IMR-90 (cell line): ENCODE data around the gene TMEM145. TPM values are rescaled to one million over a fixed set of nuclear protein-coding genes. Genes with fewer than 3 reads are reported as not detected.
"Not testable (repeated sequence)": the region's sequence is repeated elsewhere in the genome, so short reads cannot be mapped to it uniquely, and the experiment has no call there.

Source experiments
- ATAC-seq: fragments of 200-7000 bp; cut with Tn5 transposase; 2 replicates; pipeline ENCODE4 v1.9.1; 2020; ENCODE audit warnings: low read depth, mild to moderate bottlenecking, moderate library complexity
- BruUV-seq: library from RNA; stranded (reverse); fragments of 400-500 nt; replicated peaks from 2 replicates; lab custom pipeline; 2021; lab: Mats Ljungman, UMichigan
- CTCF ChIA-PET: fragments of 300-600 bp; formaldehyde crosslinking; extraction: SDS; loops from one replicate; lab custom pipeline; 2021; ENCODE audit warnings: antibody characterized with exemption; lab: Yijun Ruan, JAX
- POLR2A ChIA-PET: fragments of 300-600 bp; sonication (Branson Sonifier 250); formaldehyde crosslinking; loops from one replicate; lab custom pipeline; 2022; ENCODE audit warnings: antibody characterized with exemption; ENCODE audit not compliant: unreplicated experiment; lab: Charles Lee
- DNase-seq: peaks from one replicate; pipeline ENCODE4 v3.0.0; 2013
- H2AFZ ChIP-seq: replicated peaks from 2 replicates; pipeline ENCODE3; 2013; ENCODE audit warnings: low read length, mild to moderate bottlenecking; ENCODE audit not compliant: poor library complexity
- H2AK5ac ChIP-seq: 2 replicates; pipeline ENCODE4 v1.6.1; 2013; ENCODE audit warnings: low read depth, low read length, inconsistent platforms
- H2AK9ac ChIP-seq: replicated peaks from 2 replicates; pipeline ENCODE3; 2013; ENCODE audit warnings: mild to moderate bottlenecking, low read depth, low read length, moderate library complexity; ENCODE audit not compliant: poor library complexity
- H2BK120ac ChIP-seq: 2 replicates; pipeline ENCODE4 v1.6.1; 2013; ENCODE audit warnings: low read depth, low read length, inconsistent platforms
- H2BK15ac ChIP-seq: 3 replicates; pipeline ENCODE4 v1.6.1; 2013; ENCODE audit warnings: low read depth, low read length, inconsistent platforms
- H2BK20ac ChIP-seq: 2 replicates; pipeline ENCODE4 v1.6.1; 2013; ENCODE audit warnings: low read depth, mild to moderate bottlenecking, inconsistent platforms, low read length, moderate library complexity
- H2BK5ac ChIP-seq: 2 replicates; pipeline ENCODE4 v1.6.1; 2013; ENCODE audit warnings: mild to moderate bottlenecking, low read depth, low read length, inconsistent platforms; ENCODE audit not compliant: poor library complexity, severe bottlenecking
- H3K14ac ChIP-seq: replicated peaks from 2 replicates; pipeline ENCODE4 v1.6.1; 2013; ENCODE audit warnings: low read depth, low read length, inconsistent platforms
- H3K18ac ChIP-seq: 2 replicates; pipeline ENCODE4 v1.6.1; 2013; ENCODE audit warnings: low read depth, low read length, control low read depth
- H3K23ac ChIP-seq: 2 replicates; pipeline ENCODE4 v1.6.1; 2013; ENCODE audit warnings: low read depth, low read length, inconsistent platforms
- H3K27ac ChIP-seq: 2 replicates; pipeline ENCODE4 v1.5.1; 2013; ENCODE audit warnings: mild to moderate bottlenecking, control low read depth, low read length; ENCODE audit not compliant: insufficient read depth
- H3K27me3 ChIP-seq: 2 replicates; pipeline ENCODE4 v1.6.1; 2013; ENCODE audit warnings: low read length; ENCODE audit not compliant: control insufficient read depth, insufficient read depth
- H3K36me3 ChIP-seq: 2 replicates; pipeline ENCODE4 v1.6.1; 2013; ENCODE audit warnings: low read length, mixed read lengths; ENCODE audit not compliant: control insufficient read depth, insufficient read depth
- H3K4ac ChIP-seq: 2 replicates; pipeline ENCODE4 v1.6.1; 2013; ENCODE audit warnings: low read depth, low read length, inconsistent platforms
- H3K4me1 ChIP-seq: 2 replicates; pipeline ENCODE4 v1.6.1; 2013; ENCODE audit warnings: low read length, mixed read lengths; ENCODE audit not compliant: control insufficient read depth, insufficient read depth
- H3K4me2 ChIP-seq: 2 replicates; pipeline ENCODE4 v1.6.1; 2013; ENCODE audit warnings: low read depth, mild to moderate bottlenecking, control low read depth, low read length, moderate library complexity
- H3K4me3 ChIP-seq: 2 replicates; pipeline ENCODE4 v1.5.1; 2013; ENCODE audit warnings: low read depth, mild to moderate bottlenecking, control low read depth, low read length, moderate library complexity; ENCODE audit not compliant: insufficient read depth
- H3K56ac ChIP-seq: 2 replicates; pipeline ENCODE4 v1.6.1; 2013; ENCODE audit warnings: low read length, inconsistent platforms; ENCODE audit not compliant: insufficient read depth; ENCODE audit errors: extremely low read depth
- H3K79me1 ChIP-seq, 2 experiments: 2 replicates each; pipeline ENCODE4 v1.6.1; 2013; ENCODE audit warnings: low read length in 2 of 2, inconsistent platforms in 1 of 2, low read depth in 1 of 2
- H3K9ac ChIP-seq: 2 replicates; pipeline ENCODE4 v1.6.1; 2013; ENCODE audit warnings: low read depth, low read length, control low read depth
- H3K9me1 ChIP-seq: 2 replicates; pipeline ENCODE4 v1.6.1; 2013; ENCODE audit warnings: low read length, inconsistent platforms; ENCODE audit not compliant: insufficient read depth
- H3K9me3 ChIP-seq: 2 replicates; pipeline ENCODE4 v1.6.1; 2013; ENCODE audit warnings: low read length; ENCODE audit not compliant: control insufficient read depth, insufficient read depth
- H4K20me1 ChIP-seq: 2 replicates; pipeline ENCODE4 v1.6.1; 2013; ENCODE audit warnings: low read length, inconsistent platforms; ENCODE audit not compliant: insufficient read depth
- H4K5ac ChIP-seq: 2 replicates; pipeline ENCODE4 v1.6.1; 2013; ENCODE audit warnings: mild to moderate bottlenecking, low read depth, low read length, control low read depth
- H4K8ac ChIP-seq, 2 experiments: 2 replicates each; pipeline ENCODE4 v1.6.1; 2013; ENCODE audit warnings: low read depth in 2 of 2, low read length in 2 of 2, control low read depth in 1 of 2, inconsistent platforms in 1 of 2
- H4K91ac ChIP-seq: 2 replicates; pipeline ENCODE4 v1.6.1; 2013; ENCODE audit warnings: low read depth, low read length, inconsistent platforms; ENCODE audit not compliant: insufficient read depth
- WGBS, 2 experiments: methylation state at CpG; one replicate each; pipeline versions ENCODE4 v1.1.5 to v1.1.7; 2013; ENCODE audit warnings: missing lambda C conversion rate in 2 of 2; ENCODE audit not compliant: insufficient read length in 1 of 2; ENCODE audit errors: extremely low coverage in 2 of 2; 5-methylcytosine and 5-hydroxymethylcytosine counted together
- dilution Hi-C: fragments of 300-500 bp; cut with HindIII; formaldehyde crosslinking; loops from one replicate; pipeline ENCODE4 v1.14.3; 2018; ENCODE audit warnings: low sequenced_read_pairs; ENCODE audit not compliant: unreplicated experiment
- in situ Hi-C: fragments of 300-500 bp; cut with MboI; formaldehyde crosslinking; loops from 3 replicates; pipeline ENCODE4 v1.14.3; 2019; ENCODE audit warnings: low sequenced_read_pairs, inconsistent platforms, mixed read lengths
- intact Hi-C: fragments of 100-400 bp; cut with micrococcal nuclease; formaldehyde crosslinking; loops from 2 replicates; pipeline ENCODE4 v1.10.0; 2022
- polyA plus RNA-seq, 3 experiments: library from polyadenylated mRNA; depleted of rRNA; stranded (reverse); fragments of >200 nt; gene quantifications; 2 replicates each; pipeline ENCODE4 v1.2.3, GENCODE V29; 2012; ENCODE audit warnings: low replicate concordance in 1 of 3
- total RNA-seq: library from RNA; depleted of rRNA; stranded (reverse); fragments of >200 nt; gene quantifications from 2 replicates; pipeline ENCODE4 v1.2.3, GENCODE V29; 2012

TMEM145 gene
- total and polyA plus RNA-seq, 2 of the 4 experiments (the other 2 are of a cell fraction): under 0.01 to 0.41 TPM

- H3K23ac ChIP-seq, H3K27me3 ChIP-seq, H2AK9ac ChIP-seq, H3K18ac ChIP-seq, CTCF ChIA-PET, H3K14ac ChIP-seq, POLR2A ChIA-PET, ATAC-seq, H2BK15ac ChIP-seq, H4K91ac ChIP-seq, H4K8ac ChIP-seq, H3K36me3 ChIP-seq, in situ Hi-C loops, H3K4me1 ChIP-seq, intact Hi-C loops, H3K4me2 ChIP-seq, H4K20me1 ChIP-seq, H3K56ac ChIP-seq, H3K9me3 ChIP-seq, H3K4ac ChIP-seq, H4K5ac ChIP-seq, H2BK20ac ChIP-seq, H3K27ac ChIP-seq, H2AK5ac ChIP-seq, BruUV-seq, H3K9me1 ChIP-seq, H2BK5ac ChIP-seq, H3K4me3 ChIP-seq, dilution Hi-C loops, H3K9ac ChIP-seq, H2BK120ac ChIP-seq, DNase-seq: not testable (repeated sequence)
- WGBS, 2 experiments: no CpG with 5 or more reads among the region's 4 CpGs
- H3K79me1 ChIP-seq: peaks cover 11 to 23% of the 10 kb centered on the region in 2 experiments
- peak overlapping the region; percentile 44 for H2AFZ ChIP-seq
Observed at GRCh38 chr19:42266105-42266504, 47.0 kb upstream of the TMEM145 start.

- H4K5ac ChIP-seq, H2AK5ac ChIP-seq, H4K91ac ChIP-seq, H3K9me3 ChIP-seq, H3K27ac ChIP-seq, H3K4me3 ChIP-seq, H2BK20ac ChIP-seq, H3K18ac ChIP-seq, H2BK15ac ChIP-seq, in situ Hi-C loops, BruUV-seq, H3K27me3 ChIP-seq, dilution Hi-C loops, H3K14ac ChIP-seq, H3K36me3 ChIP-seq, H2AK9ac ChIP-seq, H3K4me1 ChIP-seq, H3K9me1 ChIP-seq, CTCF ChIA-PET, H4K20me1 ChIP-seq, H3K56ac ChIP-seq, H3K9ac ChIP-seq, H3K23ac ChIP-seq, DNase-seq, H3K4me2 ChIP-seq, H2AFZ ChIP-seq, H2BK120ac ChIP-seq, H3K4ac ChIP-seq, ATAC-seq, H2BK5ac ChIP-seq, intact Hi-C loops, POLR2A ChIA-PET: not testable (repeated sequence)
- H3K79me1 ChIP-seq: peaks cover 15 to 29% of the 10 kb centered on the region in 2 experiments
- H4K8ac ChIP-seq: 0 out of 4 replicates have a peak overlapping the region, but pooled peaks of 1 of the 2 experiments have one; percentile 21
- 90% methylated on average over 2 of the region's 25 CpGs; no CpG with 5 or more reads in 1 of the 2 experiments for WGBS, 2 experiments
Observed at GRCh38 chr19:42266928-42267603, 46.0 kb upstream of the TMEM145 start.
